D721Med (cell line): ENCODE results near the gene ALCAM.

ENCODE experiments used
- DNase-seq: peaks from one replicate; pipeline ENCODE4 v3.0.0; 2011; ENCODE audit warnings: low spot score; ENCODE audit not compliant: insufficient read length
- FAIRE-seq: peaks from 2 replicates; lab custom pipeline; 2011; peaks lifted over from hg19 to GRCh38; lab: Jason Lieb, UNC
- TF ChIP-seq, protein P1 (sequence below): IDR thresholded peaks from 2 replicates; pipeline ENCODE4 v1.5.1; 2012; ENCODE audit warnings: mild to moderate bottlenecking, control low read depth; ENCODE audit not compliant: insufficient read depth; ENCODE audit errors: missing control alignments

Gene ALCAM

DNA sequence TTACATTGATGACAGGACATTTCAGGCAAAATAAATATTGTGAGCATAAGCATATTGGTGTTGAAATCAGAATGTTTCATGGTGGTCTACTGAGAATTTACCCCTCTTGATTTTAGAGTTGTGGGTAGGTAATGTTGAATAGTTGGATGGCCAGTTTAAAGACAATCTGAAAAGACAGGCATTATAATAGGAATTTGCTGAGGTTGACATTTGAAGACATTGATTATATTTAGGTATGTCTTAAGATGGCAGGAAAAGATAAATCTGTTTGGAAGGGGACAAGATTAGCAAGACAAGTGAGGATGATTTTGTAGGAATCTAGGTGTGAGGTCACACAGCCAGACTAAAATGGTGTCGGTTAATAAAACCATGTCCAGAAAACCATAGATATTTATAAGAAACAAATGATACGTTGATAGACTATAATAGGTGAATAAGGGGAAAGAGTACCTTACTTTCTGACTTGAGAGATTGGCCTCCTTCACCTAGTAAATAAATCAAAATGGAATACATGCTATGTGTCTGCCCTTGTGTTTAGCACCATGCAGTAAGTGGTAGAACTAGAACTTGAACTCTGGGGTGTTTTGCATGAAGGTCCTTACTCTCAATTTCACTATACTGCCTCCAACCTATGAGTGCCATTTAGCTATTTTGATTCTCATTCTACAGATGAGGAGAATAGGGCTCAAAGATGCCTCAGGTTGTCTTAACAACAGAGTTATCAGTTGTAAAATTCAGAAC, 57.9 kb downstream of the ALCAM start:
- DNase-seq: no peak
- TF ChIP-seq, protein P1, sequence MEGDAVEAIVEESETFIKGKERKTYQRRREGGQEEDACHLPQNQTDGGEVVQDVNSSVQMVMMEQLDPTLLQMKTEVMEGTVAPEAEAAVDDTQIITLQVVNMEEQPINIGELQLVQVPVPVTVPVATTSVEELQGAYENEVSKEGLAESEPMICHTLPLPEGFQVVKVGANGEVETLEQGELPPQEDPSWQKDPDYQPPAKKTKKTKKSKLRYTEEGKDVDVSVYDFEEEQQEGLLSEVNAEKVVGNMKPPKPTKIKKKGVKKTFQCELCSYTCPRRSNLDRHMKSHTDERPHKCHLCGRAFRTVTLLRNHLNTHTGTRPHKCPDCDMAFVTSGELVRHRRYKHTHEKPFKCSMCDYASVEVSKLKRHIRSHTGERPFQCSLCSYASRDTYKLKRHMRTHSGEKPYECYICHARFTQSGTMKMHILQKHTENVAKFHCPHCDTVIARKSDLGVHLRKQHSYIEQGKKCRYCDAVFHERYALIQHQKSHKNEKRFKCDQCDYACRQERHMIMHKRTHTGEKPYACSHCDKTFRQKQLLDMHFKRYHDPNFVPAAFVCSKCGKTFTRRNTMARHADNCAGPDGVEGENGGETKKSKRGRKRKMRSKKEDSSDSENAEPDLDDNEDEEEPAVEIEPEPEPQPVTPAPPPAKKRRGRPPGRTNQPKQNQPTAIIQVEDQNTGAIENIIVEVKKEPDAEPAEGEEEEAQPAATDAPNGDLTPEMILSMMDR: no peak
- FAIRE-seq: no peak

DNA sequence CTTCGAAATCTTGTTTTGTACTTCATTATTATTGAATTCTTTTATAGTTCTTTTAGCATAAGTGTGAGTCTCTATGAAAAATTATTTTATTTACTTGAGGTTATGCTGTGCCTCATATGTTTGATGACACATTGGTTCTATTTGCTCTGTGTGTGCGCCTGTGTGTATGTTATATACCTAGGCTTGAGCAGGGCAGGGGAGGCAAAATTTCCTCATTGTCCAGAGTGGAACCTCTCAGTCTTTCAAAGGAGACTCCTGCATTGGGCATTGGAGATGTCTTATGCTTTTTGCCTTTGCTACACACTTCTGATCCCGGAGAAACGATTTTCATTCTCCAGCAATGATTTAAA, 58.4 kb downstream of the ALCAM start:
- DNase-seq: no peak
- FAIRE-seq: no peak
- TF ChIP-seq, protein P1: no peak

DNA sequence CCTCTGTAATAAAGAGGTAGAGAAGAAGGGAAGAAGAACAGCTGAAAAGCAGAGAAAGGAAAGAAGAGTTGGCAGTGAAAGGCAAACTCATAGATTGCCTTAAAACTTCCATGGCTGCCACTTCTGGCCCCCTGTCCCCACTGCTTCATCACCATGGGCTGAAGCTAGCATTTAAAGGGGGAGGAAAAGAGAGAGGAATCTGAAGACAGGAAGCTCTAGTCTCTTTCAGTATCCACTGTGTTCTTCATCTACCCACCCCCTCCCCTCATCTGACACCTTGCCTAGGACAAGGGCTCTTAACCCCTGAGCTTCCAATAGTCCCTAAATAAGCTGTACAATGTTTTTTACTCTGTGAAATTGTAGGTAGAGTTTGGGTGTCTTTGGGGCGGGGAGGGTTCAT, 60.6 kb downstream of the ALCAM start:
- DNase-seq (no peak), FAIRE-seq (no peak)
- TF ChIP-seq, protein P1: no peak

DNA sequence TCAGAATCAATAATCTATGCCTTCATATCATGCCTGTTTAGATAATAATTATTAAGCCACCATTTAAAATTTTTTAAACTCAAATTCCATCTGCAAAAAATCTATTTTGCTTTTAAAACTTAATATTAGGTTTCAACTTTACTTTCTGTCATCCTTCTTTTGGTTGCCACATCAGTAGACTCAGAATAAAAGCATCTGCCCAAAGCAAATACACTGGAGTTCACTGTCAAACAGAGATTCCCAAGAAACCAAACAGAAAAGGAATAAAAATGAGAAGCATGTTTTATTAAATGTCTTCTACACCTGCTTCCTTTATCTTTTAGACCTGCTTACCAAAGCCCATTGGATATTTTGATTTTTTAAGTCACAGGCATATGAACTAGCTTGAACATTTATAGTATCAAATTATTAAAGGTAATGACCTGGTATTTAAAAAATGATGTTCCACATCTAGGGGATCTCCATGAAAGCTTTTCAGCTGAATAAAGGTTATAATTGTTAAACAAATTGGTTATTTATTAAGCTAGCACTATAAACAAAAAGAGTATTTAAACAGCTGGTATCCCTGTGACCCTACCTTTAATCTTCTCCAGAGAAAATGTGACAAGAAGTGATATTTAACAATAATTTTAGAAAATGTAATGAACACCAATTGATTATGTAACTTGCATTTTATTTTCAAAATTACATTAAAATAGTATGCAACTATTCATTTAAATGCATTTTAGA, 62.5 kb downstream of the ALCAM start:
- no peak for DNase-seq
- FAIRE-seq: no peak
- TF ChIP-seq, protein P1: no peak

DNA sequence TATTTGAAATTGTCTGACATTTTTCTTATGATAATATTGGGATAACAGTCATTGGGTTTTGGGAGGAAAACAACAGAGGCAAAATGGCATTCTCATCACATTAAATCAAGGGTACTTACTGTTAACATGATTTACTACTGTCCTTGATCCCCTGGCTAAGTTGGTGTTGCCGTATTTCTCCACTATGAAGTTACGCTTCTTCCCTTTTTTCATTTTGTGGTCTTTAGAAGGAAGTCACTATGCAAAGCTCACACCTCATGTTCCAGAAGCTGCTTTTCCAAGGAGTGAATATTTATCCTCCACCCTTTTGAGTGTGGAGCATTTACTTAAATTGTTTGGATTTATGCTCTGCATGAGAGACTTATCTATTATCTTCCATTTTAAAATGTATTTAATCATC, 63.7 kb downstream of the ALCAM start:
- TF ChIP-seq, protein P1: no peak
- DNase-seq (no peak), FAIRE-seq (no peak)

DNA sequence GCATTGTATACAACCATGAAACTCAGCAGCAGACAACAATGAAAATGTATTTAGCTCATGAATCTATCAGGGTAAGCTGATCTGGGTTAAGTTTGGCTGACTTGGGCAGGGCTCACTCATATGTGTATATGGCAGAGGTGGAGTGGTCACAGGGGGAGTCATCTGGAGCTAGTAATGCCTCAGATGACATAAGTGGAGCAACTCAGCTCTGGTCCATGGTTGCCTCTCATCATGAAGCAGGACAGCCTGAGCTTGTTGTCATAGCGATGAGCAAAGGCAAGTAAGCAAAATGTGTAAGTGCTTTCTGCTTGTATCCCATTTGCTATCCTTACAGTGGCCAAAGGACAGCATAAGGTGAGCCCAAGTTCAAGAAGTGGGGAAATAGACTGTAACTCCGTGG, 64.5 kb downstream of the ALCAM start:
- DNase-seq (no peak), FAIRE-seq (no peak)
- TF ChIP-seq, protein P1: no peak

DNA sequence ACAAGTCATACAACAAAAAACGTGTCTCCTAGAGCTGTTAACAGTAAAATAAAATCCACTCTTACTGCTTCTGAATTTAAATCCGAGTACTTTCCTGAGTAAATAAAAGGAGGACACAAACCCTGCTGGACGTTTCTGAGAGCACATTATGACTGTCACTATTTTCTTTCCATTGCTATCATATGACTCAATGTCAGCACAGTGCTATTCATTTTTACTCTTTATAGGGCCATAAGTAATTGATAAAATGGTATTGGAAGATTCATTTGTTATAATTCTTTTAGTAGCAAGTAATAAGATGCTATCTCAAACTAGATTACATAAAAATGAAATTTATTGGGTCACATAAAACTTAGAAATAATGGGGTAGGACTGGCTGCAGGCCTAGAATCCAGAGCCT, 68.6 kb downstream of the ALCAM start:
- no peak for FAIRE-seq
- no peak for DNase-seq
- TF ChIP-seq, protein P1: no peak
